ENCODE results near the gene RYR2.
"Not testable (repeated sequence)": the region's sequence is repeated elsewhere in the genome, so short reads cannot be mapped to it uniquely, and the experiment has no call there.

The RYR2 gene

DNA sequence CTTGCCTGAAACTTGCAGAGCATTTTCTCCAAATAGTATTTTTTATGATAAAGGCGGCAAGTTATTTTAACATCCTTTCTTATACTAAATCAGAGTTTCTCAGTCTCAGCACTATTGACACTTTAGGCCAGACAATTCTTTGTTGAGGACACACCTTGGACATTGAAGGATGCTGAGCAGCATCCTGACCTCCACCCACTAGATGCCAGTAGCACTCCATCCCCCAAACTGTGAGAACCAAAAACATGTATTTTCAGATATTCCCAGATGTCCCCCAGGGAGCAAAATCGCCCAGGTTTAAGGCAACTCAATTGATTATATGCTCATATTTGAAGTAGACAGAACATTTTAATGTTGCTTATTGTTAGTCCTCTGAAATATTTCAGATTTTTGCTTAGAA lies 549.4 kb downstream of the RYR2 start:
- DNase-seq = no peak

DNA sequence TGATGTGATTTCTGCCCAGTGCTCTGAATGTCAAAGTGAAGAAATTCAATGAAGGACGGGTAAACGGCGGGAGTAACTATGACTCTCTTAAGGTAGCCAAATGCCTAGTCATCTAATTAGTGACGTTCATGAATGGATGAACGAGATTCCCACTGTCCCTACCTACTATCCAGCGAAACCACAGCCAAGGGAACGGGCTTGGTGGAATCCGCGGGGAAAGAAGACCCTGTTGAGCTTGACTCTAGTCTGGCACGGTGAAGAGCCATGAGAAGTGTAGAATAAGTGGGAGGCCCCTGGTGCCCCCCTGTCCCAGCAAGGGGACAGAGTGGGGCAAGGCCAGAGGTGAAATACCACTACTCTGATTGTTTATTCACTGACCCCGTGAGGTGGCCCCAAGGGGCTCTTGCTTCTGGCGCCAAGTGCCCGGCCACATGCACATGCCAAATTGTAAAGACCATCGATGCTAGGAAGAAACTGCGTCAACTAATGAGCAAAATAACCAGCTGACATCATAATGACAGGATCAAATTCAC lies 561.1 kb downstream of the RYR2 start:
- not testable (repeated sequence) for DNase-seq

DNA sequence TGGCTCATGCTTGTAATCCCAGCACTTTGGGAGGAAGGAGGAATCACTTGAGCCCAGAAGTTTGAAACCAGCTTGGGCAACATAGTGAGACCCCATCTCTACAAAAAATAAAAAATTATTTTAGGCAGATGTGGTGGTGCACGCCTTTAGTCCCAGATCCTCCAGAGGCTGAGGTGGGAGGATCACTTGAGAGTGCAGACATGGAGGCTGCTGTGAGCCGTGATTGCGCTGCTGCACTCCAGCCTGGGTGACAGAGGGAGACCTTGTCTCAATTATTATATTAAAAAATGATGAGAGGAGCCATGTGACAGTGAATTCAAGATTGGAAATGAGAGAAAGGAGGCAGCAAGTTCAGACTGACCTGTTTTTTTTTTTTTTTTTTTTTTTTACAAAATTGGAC lies 566.4 kb downstream of the RYR2 start:
- no peak for DNase-seq

DNA sequence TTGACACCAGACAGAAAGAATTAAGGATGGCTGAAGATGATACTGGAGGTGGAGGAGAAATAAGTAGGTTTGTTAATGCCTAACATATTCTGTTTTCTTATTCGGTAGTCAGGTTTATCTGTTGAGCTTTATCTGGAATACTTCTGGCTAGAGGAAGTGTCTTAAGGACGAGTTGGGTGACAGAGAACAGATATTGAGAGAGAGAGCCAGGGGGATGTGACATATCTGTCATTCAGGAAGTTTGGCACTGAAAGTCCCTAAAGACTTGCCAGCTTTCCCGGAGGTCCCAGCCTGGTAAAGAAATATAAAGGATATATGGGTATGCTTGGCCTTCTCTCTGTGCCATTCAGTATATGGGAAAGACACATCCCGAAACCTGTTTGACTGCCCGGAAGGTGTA lies 568.2 kb downstream of the RYR2 start:
- DNase-seq = no peak

- no peak for DNase-seq
Observed at GRCh38 chr1:237613984-237614383, 572.0 kb downstream of the RYR2 start.

- DNase-seq = no peak
Observed at GRCh38 chr1:237619553-237619952, 577.6 kb downstream of the RYR2 start.

DNA sequence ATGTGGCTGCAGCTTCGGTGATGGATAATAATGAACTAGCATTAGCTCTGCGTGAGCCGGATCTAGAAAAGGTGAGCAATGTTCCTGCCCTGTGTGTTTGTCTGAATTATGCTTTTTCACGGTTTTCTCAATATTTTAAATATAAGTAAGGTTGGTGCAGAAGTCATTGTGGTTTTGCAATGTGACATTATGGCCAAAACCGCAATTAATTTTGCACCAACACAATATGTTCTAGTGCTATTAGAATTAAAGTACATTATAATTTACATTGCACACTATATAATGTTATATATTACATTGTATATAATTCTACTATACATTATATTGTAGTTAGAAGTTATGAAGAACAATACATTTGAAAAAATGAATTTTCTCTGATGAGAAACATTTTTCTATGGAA lies 592.9 kb downstream of the RYR2 start:
- DNase-seq = no peak

DNA sequence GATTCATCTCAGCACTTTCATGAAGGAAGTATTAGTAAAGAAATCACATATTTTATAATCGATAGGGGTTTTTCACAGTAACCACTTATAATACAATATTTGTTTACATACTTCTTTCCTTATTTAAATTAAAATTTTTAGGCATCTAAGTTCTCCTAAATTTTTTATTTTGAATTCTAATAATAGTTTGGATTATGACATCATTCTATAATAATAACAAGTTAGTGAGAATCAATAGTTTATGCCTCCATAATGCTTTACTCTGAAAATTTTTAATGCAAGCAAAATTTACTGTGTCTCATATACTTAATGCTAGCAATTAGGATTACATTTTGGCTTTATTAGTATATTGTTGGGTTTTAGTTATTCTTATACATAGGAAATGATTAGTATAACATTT lies 596.6 kb downstream of the RYR2 start:
- DNase-seq = no peak

GRCh38 chr1:237640011-237640671 lies 598.2 kb downstream of the RYR2 start:
- no peak for DNase-seq

- DNase-seq = no peak
Observed at GRCh38 chr1:237640966-237641365, 599.0 kb downstream of the RYR2 start.

- DNase-seq = no peak
Observed at GRCh38 chr1:237650809-237651208, 608.8 kb downstream of the RYR2 start.

GRCh38 chr1:237655778-237656177 lies 613.8 kb downstream of the RYR2 start:
- no peak for DNase-seq

GRCh38 chr1:237664348-237664747 lies 622.4 kb downstream of the RYR2 start:
- no peak for DNase-seq

DNA sequence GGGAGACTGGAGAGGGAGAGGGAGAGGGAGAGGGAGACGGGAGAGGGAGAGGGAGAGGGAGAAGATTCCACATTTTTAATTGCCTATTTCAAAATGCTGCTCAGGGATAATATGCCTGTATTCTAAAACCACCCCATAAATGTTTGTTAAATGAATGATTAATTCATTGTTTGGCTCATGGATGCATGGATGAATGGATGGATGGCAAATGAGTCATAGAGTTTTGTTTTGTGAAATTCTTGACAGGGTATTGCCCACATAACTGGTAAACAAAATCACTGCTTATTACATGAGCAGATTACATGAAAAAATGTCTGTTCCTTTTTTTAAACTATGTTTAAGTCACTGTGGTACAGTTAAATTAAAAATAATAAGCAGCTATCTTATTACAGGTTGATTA lies 628.3 kb downstream of the RYR2 start:
- no peak for DNase-seq

- DNase-seq = no peak
Observed at GRCh38 chr1:237671262-237671661, 629.3 kb downstream of the RYR2 start.

DNA sequence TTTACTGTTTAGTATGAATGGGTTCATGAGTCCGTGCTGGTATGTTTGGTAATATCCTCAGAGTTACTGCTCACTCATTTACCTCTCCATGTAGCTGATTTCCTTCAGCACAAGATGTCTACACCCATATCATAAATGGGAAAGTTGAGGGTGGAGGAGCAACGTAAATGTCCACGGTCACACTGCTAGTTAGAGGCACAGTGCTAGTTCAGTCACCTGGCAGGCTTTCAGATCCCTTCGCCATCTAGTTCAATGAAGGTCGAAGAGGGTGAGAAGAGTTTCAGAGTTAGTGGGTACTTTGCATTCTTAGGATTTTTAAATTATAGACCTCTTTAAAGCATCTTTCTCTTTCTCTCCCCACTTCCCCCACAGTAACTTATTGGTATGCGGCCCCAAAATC lies 630.0 kb downstream of the RYR2 start:
- no peak for DNase-seq

- DNase-seq = no peak
Observed at GRCh38 chr1:237672748-237673147, 630.8 kb downstream of the RYR2 start.

DNA sequence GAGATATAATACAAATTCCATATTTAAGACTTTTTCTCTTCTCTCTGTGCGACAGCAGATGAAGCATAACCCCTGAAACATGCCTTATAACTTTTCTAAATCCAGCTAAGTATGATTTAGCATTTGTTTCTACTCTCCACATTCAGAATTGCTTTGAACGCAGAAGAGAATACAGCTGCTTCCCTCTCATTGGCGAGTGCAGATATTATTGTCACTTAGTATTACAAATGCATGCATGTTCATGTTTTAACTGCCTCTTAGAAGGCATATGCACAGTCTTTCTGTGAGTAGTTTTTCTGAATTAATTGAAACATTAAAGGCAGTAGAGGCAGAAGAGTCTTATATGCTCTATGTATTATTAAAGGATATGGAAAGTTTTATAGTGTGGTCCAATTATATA lies 631.6 kb downstream of the RYR2 start:
- DNase-seq = no peak

DNA sequence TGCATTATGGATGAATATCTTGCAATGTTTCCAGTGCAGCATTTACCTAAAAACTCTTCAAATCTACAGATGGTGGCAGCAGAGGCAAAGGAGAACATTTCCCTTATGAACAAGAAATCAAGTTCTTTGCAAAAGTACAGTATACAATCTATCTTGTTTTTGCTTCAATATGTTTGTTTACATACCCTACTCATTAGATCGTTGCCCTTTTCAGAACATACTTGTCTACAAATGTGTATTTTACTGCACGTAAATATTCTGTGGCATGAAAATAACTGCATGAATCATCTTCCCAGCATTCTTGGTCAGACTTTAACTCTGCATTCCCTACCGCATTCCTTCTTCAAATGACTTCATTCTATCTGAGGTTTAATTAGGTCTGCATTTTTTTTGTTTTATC lies 636.0 kb downstream of the RYR2 start:
- no peak for DNase-seq

- no peak for DNase-seq
Observed at GRCh38 chr1:237679687-237680086, 637.7 kb downstream of the RYR2 start.

- DNase-seq = no peak
Observed at GRCh38 chr1:237681210-237681609, 639.2 kb downstream of the RYR2 start.

GRCh38 chr1:237684236-237684635 lies 642.3 kb downstream of the RYR2 start:
- DNase-seq = no peak

DNA sequence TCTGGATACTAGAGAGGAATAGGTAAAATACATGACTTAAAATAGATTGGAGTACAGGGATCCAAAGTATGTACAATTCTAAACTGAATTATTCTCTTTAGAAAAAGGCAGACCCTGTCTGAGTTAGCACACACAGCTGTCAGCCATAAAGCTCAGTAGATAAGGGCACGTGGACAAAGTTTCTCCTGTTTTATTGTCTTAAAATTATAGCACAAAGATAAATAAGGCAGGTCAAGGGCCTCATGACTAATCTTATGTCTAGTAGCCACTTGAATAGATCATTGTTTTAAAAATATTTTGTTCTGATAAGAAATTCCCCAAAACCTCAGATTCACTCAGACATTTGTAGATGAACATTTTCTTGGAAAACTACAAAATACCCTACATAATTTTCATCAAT lies 643.6 kb downstream of the RYR2 start:
- DNase-seq = no peak

GRCh38 chr1:237687804-237688203 lies 645.8 kb downstream of the RYR2 start:
- no peak for DNase-seq

GRCh38 chr1:237690656-237691055 lies 648.7 kb downstream of the RYR2 start:
- no peak for DNase-seq
